Chondrocyte (in vitro differentiated cells): ENCODE measurements around the gene SLF2. TPM values are rescaled to one million over a fixed set of nuclear protein-coding genes. Genes with fewer than 3 reads are reported as not detected.

Experiments used
- DNase-seq: peaks from one replicate; pipeline ENCODE4 v3.0.0; 2021; ENCODE audit warnings: mixed read lengths, low spot score
- H3K27ac Mint-ChIP-seq: one replicate; pipeline ENCODE4 v1.8.0; 2021; ENCODE audit warnings: mild to moderate bottlenecking, moderate library complexity, mixed read lengths; ENCODE audit not compliant: unreplicated experiment
- H3K27me3 Mint-ChIP-seq: 2 replicates; pipeline ENCODE4 v1.8.0; 2021; ENCODE audit warnings: low read depth, mixed read lengths
- H3K36me3 Mint-ChIP-seq: 2 replicates; pipeline ENCODE4 v1.8.0; 2021; ENCODE audit warnings: low read depth, mixed read lengths
- H3K4me1 Mint-ChIP-seq: 2 replicates; pipeline ENCODE4 v1.8.0; 2021; ENCODE audit warnings: low read depth, mild to moderate bottlenecking, mixed read lengths
- H3K4me3 Mint-ChIP-seq: one replicate; pipeline ENCODE4 v1.8.0; 2021; ENCODE audit warnings: mild to moderate bottlenecking, moderate library complexity, mixed read lengths; ENCODE audit not compliant: unreplicated experiment
- H3K9me3 Mint-ChIP-seq: 2 replicates; pipeline ENCODE4 v1.8.0; 2021; ENCODE audit warnings: low read depth, mixed read lengths
- CTCF ChIP-seq: fragments of 200-600 bp; sonication (generic); IDR thresholded peaks from 2 replicates; pipeline ENCODE4 v1.5.0; 2021; ENCODE audit warnings: antibody characterized with exemption, mild to moderate bottlenecking, moderate library complexity
- total RNA-seq: library from RNA; stranded (reverse); gene quantifications from 3 replicates; pipeline ENCODE4 v1.2.1, GENCODE V29; 2021

The SLF2 gene
- total RNA-seq, 1 donor from 2014 or later: 20.6 TPM

GRCh38 chr10:100866575-100867098, 46.1 kb upstream of the SLF2 start:
- no peak for DNase-seq
- Mint-ChIP-seq H3K27ac (no peak overlapping the region), H3K9me3 (no peaks in the 10 kb centered on the region), H3K27me3 (peaks cover 46% of the 10 kb centered on the region), H3K4me3 (no peak overlapping the region), H3K36me3 (no peaks in the 10 kb centered on the region), H3K4me1 (no peaks in the 10 kb centered on the region)
- TF ChIP-seq CTCF: no peak

DNA sequence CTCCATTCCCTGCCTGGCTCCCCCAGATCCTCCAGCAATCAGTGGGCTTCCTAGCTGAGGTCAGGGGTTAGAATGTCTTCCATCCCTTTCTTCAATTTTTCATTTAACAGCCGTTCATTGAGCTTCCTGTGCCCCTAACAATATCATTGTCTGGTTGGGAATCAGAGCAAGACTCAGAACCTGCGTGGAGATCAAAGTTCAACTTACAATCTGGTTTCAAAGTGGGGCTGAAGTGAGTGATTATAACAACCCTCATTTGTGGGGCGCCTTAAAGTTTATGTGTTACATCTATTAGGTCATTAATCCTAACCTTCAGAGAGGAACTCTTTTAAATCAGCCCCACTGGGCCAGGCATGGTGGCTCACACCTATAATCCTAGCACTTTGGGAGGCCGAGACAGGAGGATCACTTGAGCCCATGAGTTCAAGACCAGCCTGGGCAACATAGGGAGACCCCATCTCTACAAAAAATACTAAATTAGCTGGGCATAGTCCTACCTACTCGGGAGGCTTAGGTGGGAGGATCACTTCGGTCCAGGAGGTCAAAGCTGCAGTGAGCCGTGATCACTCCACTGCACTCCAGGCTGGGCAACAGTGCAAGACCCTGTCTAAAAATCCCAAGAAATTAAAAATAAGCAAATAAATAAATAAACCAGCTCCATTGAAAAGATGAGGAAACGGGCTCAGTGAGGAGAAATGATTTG, 45.4 kb upstream of the SLF2 start:
- H3K9me3 Mint-ChIP-seq: no peaks in the 10 kb centered on the region
- H3K27ac Mint-ChIP-seq: no peak overlapping the region
- DNase-seq: no peak
- H3K36me3 Mint-ChIP-seq: no peaks in the 10 kb centered on the region
- H3K4me1 Mint-ChIP-seq: peaks cover 5% of the 10 kb centered on the region
- peaks cover 39% of the 10 kb centered on the region for H3K27me3 Mint-ChIP-seq
- no peak for TF ChIP-seq CTCF
- H3K4me3 Mint-ChIP-seq: no peak overlapping the region

DNA sequence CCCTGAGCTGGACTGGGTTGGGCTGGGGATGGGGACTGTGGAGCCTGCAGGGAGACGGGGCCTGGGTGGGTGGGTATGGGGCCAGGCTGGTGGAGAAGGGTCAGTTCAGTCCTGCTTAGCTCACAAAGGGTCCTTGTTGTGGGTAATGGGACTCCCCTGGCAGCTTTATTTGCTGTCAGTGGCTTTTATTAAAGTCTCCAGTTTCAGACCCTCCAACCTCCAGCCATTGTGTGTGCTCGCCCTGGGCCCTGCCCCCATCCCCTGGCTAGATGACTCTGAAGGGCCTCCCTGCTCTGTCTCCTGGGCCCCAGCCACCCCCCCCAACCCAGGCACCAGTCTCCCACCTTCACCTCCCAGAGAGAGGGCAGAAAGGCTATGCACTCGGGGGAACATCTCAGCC, 44.4 kb upstream of the SLF2 start:
- DNase-seq: no peak
- H3K27me3 Mint-ChIP-seq: peaks cover 32% of the 10 kb centered on the region
- no peaks in the 10 kb centered on the region for H3K36me3 Mint-ChIP-seq

DNA sequence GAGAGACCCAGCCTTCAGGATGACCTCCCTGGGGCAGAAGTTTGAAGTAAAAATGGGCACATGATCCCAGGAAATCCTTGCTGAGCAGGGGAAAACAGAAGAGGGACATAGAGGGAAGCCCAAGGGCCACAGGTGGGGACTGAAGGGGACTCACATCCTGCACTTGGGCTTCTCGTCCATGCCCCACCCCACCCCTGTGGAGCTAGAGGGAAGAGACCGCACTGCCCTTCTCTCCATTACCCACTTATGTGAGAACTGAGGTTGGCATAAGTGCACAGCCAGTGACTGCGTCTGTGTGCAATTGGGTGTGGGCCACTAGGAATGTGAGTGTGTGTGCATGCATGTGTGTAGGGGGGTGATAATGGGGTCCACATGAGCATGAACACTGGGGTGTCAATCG, 43.4 kb upstream of the SLF2 start:
- Mint-ChIP-seq H3K27me3 (peaks cover 26% of the 10 kb centered on the region), H3K9me3 (no peaks in the 10 kb centered on the region), H3K27ac (no peak overlapping the region), H3K4me1 (peaks cover 7% of the 10 kb centered on the region), H3K36me3 (no peaks in the 10 kb centered on the region), H3K4me3 (no peak overlapping the region)
- no peak for TF ChIP-seq CTCF
- no peak for DNase-seq

More for the DNA sequence above, 44.4 kb upstream of the SLF2 start:
- TF ChIP-seq CTCF: no peak
- H3K4me1 Mint-ChIP-seq: peaks cover 7% of the 10 kb centered on the region
- H3K27ac Mint-ChIP-seq: no peak overlapping the region
- no peaks in the 10 kb centered on the region for H3K9me3 Mint-ChIP-seq
- no peak overlapping the region for H3K4me3 Mint-ChIP-seq

- Mint-ChIP-seq H3K9me3 (no peaks in the 10 kb centered on the region), H3K27ac (no peak overlapping the region), H3K4me1 (peaks cover 7% of the 10 kb centered on the region), H3K36me3 (no peaks in the 10 kb centered on the region), H3K27me3 (peaks cover 7% of the 10 kb centered on the region), H3K4me3 (no peak overlapping the region)
- TF ChIP-seq CTCF: peak; percentile 81
- DNase-seq: peak; percentile 61
Measured at GRCh38 chr10:100872034-100872791, 40.5 kb upstream of the SLF2 start.
